Measurements from ENCODE around the gene CETP. TPM values are rescaled to one million over a fixed set of nuclear protein-coding genes. Genes with fewer than 3 reads are reported as not detected.

Gene CETP, protein sequence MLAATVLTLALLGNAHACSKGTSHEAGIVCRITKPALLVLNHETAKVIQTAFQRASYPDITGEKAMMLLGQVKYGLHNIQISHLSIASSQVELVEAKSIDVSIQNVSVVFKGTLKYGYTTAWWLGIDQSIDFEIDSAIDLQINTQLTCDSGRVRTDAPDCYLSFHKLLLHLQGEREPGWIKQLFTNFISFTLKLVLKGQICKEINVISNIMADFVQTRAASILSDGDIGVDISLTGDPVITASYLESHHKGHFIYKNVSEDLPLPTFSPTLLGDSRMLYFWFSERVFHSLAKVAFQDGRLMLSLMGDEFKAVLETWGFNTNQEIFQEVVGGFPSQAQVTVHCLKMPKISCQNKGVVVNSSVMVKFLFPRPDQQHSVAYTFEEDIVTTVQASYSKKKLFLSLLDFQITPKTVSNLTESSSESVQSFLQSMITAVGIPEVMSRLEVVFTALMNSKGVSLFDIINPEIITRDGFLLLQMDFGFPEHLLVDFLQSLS
- 0.83 TPM for polyA plus RNA-seq (2012; ENCODE audit: insufficient read length, low read depth)

DNA sequence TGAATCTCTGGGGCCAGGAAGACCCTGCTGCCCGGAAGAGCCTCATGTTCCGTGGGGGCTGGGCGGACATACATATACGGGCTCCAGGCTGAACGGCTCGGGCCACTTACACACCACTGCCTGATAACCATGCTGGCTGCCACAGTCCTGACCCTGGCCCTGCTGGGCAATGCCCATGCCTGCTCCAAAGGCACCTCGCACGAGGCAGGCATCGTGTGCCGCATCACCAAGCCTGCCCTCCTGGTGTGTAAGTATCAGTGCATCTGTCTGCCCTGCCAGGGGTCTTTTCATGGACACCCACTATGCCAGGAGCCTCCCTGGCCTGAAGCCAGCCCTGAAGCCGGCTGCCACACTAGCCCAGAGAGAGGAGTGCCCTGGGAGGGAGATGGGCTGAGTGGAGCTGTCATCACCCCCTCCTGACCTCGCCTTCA, at the start of gene CETP:
CETP (plus strand) TSS at position 100 of the 431 bp plus-strand sequence; CDS start at position 130, 30 bp downstream.
- TF ChIP-seq FOXP2 (optimal IDR thresholded peaks at IDR 0.05; ENCODE audit: borderline replicate concordance, extremely low read depth, extremely low read length, insufficient read depth) = no peak
- no peak for TF ChIP-seq SIN3A (IDR thresholded peaks at IDR 0.05; ENCODE audit: borderline replicate concordance, insufficient read depth, low read length)
- TF ChIP-seq TAF1 (IDR thresholded peaks at IDR 0.05; ENCODE audit: borderline replicate concordance, insufficient read depth, low read length) = no peak
- TF ChIP-seq POLR2AphosphoS5 (IDR thresholded peaks at IDR 0.05; ENCODE audit: low read depth, low read length) = no peak
- TF ChIP-seq, protein P1, sequence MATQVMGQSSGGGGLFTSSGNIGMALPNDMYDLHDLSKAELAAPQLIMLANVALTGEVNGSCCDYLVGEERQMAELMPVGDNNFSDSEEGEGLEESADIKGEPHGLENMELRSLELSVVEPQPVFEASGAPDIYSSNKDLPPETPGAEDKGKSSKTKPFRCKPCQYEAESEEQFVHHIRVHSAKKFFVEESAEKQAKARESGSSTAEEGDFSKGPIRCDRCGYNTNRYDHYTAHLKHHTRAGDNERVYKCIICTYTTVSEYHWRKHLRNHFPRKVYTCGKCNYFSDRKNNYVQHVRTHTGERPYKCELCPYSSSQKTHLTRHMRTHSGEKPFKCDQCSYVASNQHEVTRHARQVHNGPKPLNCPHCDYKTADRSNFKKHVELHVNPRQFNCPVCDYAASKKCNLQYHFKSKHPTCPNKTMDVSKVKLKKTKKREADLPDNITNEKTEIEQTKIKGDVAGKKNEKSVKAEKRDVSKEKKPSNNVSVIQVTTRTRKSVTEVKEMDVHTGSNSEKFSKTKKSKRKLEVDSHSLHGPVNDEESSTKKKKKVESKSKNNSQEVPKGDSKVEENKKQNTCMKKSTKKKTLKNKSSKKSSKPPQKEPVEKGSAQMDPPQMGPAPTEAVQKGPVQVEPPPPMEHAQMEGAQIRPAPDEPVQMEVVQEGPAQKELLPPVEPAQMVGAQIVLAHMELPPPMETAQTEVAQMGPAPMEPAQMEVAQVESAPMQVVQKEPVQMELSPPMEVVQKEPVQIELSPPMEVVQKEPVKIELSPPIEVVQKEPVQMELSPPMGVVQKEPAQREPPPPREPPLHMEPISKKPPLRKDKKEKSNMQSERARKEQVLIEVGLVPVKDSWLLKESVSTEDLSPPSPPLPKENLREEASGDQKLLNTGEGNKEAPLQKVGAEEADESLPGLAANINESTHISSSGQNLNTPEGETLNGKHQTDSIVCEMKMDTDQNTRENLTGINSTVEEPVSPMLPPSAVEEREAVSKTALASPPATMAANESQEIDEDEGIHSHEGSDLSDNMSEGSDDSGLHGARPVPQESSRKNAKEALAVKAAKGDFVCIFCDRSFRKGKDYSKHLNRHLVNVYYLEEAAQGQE (IDR thresholded peaks at IDR 0.05; ENCODE audit: insufficient read depth in 1 of 2, low read depth in 2 of 2, low read length in 2 of 2) = no peak

DNA sequence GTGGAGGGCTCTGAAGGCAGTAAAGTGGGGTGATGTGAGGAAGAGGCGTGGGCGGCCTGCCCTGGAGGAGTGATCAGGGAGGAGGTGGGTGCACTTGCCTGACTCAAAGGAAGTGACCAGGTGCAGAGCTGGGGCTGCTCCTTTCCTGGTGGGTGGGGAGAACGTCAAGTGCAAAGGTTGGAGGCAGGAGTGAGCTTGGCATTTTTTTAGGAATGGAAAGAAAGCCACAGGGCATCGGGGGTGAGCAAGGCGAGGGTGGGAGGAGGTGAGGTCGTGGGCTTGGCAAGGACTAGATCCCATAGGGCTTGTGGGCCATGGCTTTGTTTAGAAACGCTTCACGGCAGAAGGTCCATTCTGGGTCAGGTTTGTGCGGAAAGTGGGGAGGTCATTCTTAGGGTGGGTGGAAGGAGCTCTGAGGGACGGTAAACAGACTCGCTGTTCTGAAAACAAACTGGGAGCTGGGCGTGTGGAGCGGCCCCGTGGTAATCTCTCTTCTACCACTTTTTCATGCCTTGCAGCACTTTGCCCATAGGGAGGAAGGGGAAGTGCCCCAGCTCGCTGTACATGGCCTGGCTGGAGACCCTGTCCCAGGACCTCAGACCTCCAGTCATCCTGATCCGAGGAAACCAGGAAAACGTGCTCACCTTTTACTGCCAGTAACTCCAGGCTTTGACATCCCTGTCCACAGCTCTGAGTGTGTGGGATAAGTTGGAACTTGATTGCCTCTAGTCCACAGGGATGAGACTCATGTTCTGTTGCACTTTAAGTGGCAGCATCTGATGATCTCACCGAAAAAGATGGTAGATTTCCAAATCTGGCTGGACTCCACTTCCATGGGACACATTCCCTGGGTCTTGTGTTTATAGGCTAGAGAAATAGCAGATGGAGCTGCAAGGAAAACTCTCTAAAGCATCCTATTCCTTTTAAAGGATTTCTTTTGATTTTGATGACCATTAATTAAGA, 48.7 kb upstream of the CETP start:
- no peak for TF ChIP-seq FOXP2 (optimal IDR thresholded peaks at IDR 0.05; ENCODE audit: borderline replicate concordance, extremely low read depth, extremely low read length, insufficient read depth)
- TF ChIP-seq POLR2AphosphoS5 (IDR thresholded peaks at IDR 0.05; ENCODE audit: low read depth, low read length) = no peak
- TF ChIP-seq TAF1 (IDR thresholded peaks at IDR 0.05; ENCODE audit: borderline replicate concordance, insufficient read depth, low read length) = no peak
- TF ChIP-seq, protein P1 (IDR thresholded peaks at IDR 0.05; ENCODE audit: insufficient read depth in 1 of 2, low read depth in 2 of 2, low read length in 2 of 2) = no peak
- TF ChIP-seq SIN3A (IDR thresholded peaks at IDR 0.05; ENCODE audit: borderline replicate concordance, insufficient read depth, low read length) = no peak

DNA sequence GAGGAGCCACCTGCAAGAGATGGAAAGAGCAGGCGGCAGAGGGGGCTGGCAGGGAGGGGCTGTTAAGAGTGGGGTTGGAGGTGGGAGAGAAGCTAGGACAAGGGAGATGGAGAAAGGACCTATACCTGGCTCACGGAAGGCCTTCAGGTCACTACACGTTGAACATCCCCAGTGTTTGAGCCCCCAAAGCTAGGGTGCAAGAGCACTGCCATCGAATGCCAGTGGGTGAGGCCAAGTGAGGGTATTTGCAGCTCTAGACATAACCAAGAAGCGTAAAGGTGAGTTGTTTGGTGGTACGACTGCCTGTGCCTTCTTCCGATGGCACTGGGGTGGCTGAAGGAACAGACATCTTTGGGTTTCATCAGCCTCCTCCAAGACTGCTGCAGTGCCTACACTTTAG, 46.9 kb upstream of the CETP start:
- TF ChIP-seq SIN3A (IDR thresholded peaks at IDR 0.05; ENCODE audit: borderline replicate concordance, insufficient read depth, low read length) = no peak
- TF ChIP-seq, protein P1 (IDR thresholded peaks at IDR 0.05; ENCODE audit: insufficient read depth in 1 of 2, low read depth in 2 of 2, low read length in 2 of 2) = no peak
- no peak for TF ChIP-seq FOXP2 (optimal IDR thresholded peaks at IDR 0.05; ENCODE audit: borderline replicate concordance, extremely low read depth, extremely low read length, insufficient read depth)
- no peak for TF ChIP-seq TAF1 (IDR thresholded peaks at IDR 0.05; ENCODE audit: borderline replicate concordance, insufficient read depth, low read length)
- TF ChIP-seq POLR2AphosphoS5 (IDR thresholded peaks at IDR 0.05; ENCODE audit: low read depth, low read length) = no peak

DNA sequence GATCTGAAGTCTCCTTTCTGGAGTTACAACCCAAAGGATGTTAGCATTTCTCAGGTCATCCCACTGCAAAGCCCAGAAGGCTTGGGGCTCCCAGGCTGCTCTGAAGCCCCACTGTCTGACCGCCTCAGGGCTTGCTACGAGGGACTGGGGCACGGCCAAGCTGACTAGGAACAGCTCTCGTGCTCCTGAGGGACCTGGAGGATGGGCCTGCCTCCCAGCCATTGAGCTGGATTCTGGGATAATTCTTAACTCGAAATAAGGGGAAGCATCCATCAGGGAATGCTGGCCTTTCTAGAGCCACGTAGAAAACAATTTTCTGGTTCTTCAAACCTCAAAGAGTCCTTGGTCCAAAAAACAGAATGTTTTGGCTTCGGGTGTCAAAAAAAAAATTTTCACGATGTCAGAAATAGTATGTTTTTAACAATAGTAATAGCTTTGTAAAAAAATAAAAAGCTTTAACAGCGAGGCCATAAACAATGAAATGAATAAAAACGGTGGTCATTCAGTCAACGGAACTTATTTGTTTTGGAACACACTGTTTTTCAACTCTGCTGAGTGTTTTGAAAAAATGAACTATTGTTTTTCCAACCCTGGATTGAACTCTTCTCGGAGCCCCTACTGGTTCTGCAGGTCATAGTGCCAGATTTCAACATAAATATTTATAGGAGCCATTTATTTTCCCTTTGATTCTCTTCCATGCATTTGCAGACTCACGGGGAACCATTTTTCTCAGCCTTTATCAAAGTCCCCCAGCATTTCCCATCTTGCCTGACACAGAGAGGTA, 46.2 kb upstream of the CETP start:
- no peak for TF ChIP-seq POLR2AphosphoS5 (IDR thresholded peaks at IDR 0.05; ENCODE audit: low read depth, low read length)
- no peak for TF ChIP-seq SIN3A (IDR thresholded peaks at IDR 0.05; ENCODE audit: borderline replicate concordance, insufficient read depth, low read length)
- TF ChIP-seq, protein P1 (IDR thresholded peaks at IDR 0.05; ENCODE audit: insufficient read depth in 1 of 2, low read depth in 2 of 2, low read length in 2 of 2) = no peak
- no peak for TF ChIP-seq FOXP2 (optimal IDR thresholded peaks at IDR 0.05; ENCODE audit: borderline replicate concordance, extremely low read depth, extremely low read length, insufficient read depth)
- TF ChIP-seq TAF1 (IDR thresholded peaks at IDR 0.05; ENCODE audit: borderline replicate concordance, insufficient read depth, low read length) = no peak

Measured in PFSK-1 (cell line).